Uterus (tissue), 2 donors: ENCODE data around the gene SH3PXD2A.

ENCODE experiments used
- POLR2A ChIP-seq, 2 donors: fragments of 450-650 bp; IDR thresholded peaks; one replicate each; pipeline ENCODE4 v1.6.1; 2016; ENCODE audit warnings: antibody characterized with exemption in 2 of 2, mild to moderate bottlenecking in 1 of 2, moderate library complexity in 1 of 2
- TF ChIP-seq, protein P1 (sequence below), 4 experiments: fragments of 200-600 bp in 2 of 4; fragments of 450-650 bp in 2 of 4; sonication (generic) in 2 of 4; IDR thresholded peaks; one replicate each; pipeline ENCODE4 v1.5.1; 2016 to 2019; ENCODE audit warnings: antibody characterized with exemption in 4 of 4, mild to moderate bottlenecking in 2 of 4, moderate library complexity in 1 of 4

DNA sequence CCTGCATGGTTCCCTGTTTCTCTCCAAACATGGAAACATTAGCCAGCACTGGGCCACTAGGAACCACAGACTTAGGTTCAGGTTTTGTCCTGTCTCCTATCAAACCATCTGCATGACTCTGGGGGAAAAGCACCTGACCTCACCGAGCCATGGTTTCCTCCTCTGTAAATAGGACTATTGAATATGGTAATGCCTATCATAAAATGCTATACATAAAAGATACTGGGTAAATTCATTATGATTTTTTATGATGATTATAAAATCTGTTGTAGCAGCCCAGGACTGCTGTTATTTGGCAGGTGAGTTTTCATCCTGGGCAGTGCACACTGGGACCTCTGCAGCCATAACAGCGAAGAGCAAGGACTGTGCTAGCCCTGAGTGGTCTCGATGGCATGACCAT is 131.8 kb downstream of the SH3PXD2A start:
- TF ChIP-seq, protein P1, sequence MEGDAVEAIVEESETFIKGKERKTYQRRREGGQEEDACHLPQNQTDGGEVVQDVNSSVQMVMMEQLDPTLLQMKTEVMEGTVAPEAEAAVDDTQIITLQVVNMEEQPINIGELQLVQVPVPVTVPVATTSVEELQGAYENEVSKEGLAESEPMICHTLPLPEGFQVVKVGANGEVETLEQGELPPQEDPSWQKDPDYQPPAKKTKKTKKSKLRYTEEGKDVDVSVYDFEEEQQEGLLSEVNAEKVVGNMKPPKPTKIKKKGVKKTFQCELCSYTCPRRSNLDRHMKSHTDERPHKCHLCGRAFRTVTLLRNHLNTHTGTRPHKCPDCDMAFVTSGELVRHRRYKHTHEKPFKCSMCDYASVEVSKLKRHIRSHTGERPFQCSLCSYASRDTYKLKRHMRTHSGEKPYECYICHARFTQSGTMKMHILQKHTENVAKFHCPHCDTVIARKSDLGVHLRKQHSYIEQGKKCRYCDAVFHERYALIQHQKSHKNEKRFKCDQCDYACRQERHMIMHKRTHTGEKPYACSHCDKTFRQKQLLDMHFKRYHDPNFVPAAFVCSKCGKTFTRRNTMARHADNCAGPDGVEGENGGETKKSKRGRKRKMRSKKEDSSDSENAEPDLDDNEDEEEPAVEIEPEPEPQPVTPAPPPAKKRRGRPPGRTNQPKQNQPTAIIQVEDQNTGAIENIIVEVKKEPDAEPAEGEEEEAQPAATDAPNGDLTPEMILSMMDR (IDR thresholded peaks at IDR 0.05) = no peak
- no peak for TF ChIP-seq POLR2A (IDR thresholded peaks at IDR 0.05)
